GM23338 (cell line): ENCODE results near the gene OGFRL1.

Experiments
- CREB1 ChIP-seq: fragments of 250-450 bp; sonication (Bioruptor Pico); IDR thresholded peaks from 2 replicates; pipeline ENCODE4 v1.5.0; 2020; ENCODE audit warnings: low read depth, mild to moderate bottlenecking, moderate library complexity
- EZH2 ChIP-seq: fragments of 200-600 bp; sonication (generic); IDR thresholded peaks from one replicate; pipeline ENCODE4 v1.8.0; 2017; ENCODE audit warnings: antibody characterized with exemption, mild to moderate bottlenecking, low read depth; ENCODE audit not compliant: unreplicated experiment
- JUNB ChIP-seq: IDR thresholded peaks from one replicate; pipeline ENCODE4 v1.6.1; 2016; ENCODE audit warnings: antibody characterized with exemption; ENCODE audit not compliant: unreplicated experiment
- POLR2AphosphoS5 ChIP-seq: IDR thresholded peaks from 2 replicates; pipeline ENCODE4 v1.6.1; 2016; ENCODE audit warnings: antibody characterized with exemption, low read depth
- TF ChIP-seq, protein P1 (sequence below), 2 experiments: fragments of 200-600 bp in 1 of 2; sonication (generic) in 1 of 2; conservative IDR thresholded peaks; 2 replicates each; pipeline versions ENCODE4 v1.5.1 to v1.6.1; 2016 to 2017; ENCODE audit warnings: antibody characterized with exemption in 2 of 2, low read depth in 2 of 2, mild to moderate bottlenecking in 2 of 2, moderate library complexity in 1 of 2
- TF ChIP-seq, protein P2 (sequence below): IDR thresholded peaks from one replicate; pipeline ENCODE4 v1.6.1; 2018; ENCODE audit warnings: antibody characterized with exemption; ENCODE audit not compliant: unreplicated experiment

DNA sequence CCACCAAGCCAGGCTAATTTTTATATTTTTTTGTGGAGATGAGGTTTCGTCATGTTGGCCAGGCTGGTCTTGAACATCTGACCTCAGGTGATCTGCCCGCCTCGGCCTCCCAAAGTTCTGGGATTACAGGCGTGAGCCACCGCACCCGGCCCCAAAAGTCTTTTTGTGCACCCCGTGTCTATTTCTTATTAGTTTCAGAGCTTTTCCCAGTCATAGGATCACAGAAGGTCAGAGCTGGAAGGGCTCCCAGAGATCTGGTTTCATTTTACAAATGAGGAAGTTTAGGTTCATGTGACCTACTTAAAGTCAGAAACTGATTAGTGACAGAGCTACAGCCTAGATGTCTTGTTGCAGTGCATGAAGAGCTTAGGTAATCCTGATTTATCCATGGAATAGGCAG, 1.6 kb upstream of the OGFRL1 start:
- no peak for TF ChIP-seq POLR2AphosphoS5
- TF ChIP-seq CREB1 (CRISPR knock-in tag), result no peak
- TF ChIP-seq, protein P1, sequence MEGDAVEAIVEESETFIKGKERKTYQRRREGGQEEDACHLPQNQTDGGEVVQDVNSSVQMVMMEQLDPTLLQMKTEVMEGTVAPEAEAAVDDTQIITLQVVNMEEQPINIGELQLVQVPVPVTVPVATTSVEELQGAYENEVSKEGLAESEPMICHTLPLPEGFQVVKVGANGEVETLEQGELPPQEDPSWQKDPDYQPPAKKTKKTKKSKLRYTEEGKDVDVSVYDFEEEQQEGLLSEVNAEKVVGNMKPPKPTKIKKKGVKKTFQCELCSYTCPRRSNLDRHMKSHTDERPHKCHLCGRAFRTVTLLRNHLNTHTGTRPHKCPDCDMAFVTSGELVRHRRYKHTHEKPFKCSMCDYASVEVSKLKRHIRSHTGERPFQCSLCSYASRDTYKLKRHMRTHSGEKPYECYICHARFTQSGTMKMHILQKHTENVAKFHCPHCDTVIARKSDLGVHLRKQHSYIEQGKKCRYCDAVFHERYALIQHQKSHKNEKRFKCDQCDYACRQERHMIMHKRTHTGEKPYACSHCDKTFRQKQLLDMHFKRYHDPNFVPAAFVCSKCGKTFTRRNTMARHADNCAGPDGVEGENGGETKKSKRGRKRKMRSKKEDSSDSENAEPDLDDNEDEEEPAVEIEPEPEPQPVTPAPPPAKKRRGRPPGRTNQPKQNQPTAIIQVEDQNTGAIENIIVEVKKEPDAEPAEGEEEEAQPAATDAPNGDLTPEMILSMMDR (conservative IDR thresholded peaks at IDR 0.05; ENCODE audit: low read depth in 2 of 2), result no peak
- no peak for TF ChIP-seq EZH2
- TF ChIP-seq, protein P2, sequence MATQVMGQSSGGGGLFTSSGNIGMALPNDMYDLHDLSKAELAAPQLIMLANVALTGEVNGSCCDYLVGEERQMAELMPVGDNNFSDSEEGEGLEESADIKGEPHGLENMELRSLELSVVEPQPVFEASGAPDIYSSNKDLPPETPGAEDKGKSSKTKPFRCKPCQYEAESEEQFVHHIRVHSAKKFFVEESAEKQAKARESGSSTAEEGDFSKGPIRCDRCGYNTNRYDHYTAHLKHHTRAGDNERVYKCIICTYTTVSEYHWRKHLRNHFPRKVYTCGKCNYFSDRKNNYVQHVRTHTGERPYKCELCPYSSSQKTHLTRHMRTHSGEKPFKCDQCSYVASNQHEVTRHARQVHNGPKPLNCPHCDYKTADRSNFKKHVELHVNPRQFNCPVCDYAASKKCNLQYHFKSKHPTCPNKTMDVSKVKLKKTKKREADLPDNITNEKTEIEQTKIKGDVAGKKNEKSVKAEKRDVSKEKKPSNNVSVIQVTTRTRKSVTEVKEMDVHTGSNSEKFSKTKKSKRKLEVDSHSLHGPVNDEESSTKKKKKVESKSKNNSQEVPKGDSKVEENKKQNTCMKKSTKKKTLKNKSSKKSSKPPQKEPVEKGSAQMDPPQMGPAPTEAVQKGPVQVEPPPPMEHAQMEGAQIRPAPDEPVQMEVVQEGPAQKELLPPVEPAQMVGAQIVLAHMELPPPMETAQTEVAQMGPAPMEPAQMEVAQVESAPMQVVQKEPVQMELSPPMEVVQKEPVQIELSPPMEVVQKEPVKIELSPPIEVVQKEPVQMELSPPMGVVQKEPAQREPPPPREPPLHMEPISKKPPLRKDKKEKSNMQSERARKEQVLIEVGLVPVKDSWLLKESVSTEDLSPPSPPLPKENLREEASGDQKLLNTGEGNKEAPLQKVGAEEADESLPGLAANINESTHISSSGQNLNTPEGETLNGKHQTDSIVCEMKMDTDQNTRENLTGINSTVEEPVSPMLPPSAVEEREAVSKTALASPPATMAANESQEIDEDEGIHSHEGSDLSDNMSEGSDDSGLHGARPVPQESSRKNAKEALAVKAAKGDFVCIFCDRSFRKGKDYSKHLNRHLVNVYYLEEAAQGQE, result no peak
- TF ChIP-seq JUNB, result no peak
